GM19372 (cell line): ENCODE measurements around the gene SPDYE6.
"Not testable (repeated sequence)": the region's sequence is repeated elsewhere in the genome, so short reads cannot be mapped to it uniquely, and the experiment has no call there.

Experiments used
- ATAC-seq: cut with Tn5 transposase; IDR thresholded peaks from one replicate; pipeline ENCODE4 v1.9.1; 2021; ENCODE audit warnings: mild to moderate bottlenecking, low read depth, moderate library complexity; ENCODE audit not compliant: unreplicated experiment

Gene SPDYE6

GRCh38 chr7:102356344-102356743 lies at the start of gene SPDYE6:
Gene SPDYE6 (minus strand): TSS chr7:102356444. CDS start chr7:102356023, 421 bp downstream.
- not testable (repeated sequence) for ATAC-seq

- ATAC-seq, result not testable (repeated sequence)
Observed at GRCh38 chr7:102404862-102405188, 48.6 kb upstream of the SPDYE6 start.

DNA sequence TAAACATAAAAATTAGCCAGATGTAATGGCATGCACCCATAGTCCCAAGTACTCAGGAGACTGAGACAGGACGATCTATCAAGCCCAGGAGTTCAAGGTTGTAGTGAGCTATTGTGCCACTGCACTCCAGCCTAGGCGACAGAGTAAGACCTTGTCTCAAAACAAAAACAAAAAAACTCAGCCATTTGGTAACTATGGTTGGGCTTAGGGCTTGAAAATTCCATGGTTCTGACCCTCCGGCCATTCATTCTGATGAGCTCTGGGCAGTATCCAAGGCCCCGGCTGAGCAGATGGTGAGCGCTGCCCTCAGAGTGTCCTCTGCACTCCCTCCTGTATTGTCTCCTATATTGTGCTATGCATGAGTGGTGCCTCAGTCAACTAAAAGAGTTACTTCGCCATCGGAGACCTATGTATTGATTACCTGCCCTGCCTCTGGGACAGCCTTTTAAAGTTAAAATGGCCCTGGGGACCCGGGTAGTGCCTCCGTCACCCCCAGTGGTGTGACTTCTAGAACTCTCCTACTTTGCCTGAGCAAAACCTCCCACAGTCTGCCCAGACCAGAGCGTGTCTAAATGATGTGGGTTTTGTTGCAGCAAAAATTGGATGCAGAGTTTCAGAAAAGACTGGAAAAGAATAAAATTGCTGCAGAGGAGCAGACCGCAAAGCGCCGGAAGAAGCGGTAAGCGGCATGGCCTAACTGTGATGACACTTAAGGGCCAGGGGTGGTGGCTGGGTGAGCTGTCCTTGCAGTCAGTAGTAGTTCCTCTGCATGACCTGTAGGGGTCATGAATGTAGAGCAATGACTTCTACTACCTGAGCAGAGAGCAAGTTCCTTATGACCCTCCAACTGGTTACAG lies 48.0 kb upstream of the SPDYE6 start:
- ATAC-seq, result peak; percentile 88

- no peak for ATAC-seq
Observed at GRCh38 chr7:102403563-102403962, 47.3 kb upstream of the SPDYE6 start.

DNA sequence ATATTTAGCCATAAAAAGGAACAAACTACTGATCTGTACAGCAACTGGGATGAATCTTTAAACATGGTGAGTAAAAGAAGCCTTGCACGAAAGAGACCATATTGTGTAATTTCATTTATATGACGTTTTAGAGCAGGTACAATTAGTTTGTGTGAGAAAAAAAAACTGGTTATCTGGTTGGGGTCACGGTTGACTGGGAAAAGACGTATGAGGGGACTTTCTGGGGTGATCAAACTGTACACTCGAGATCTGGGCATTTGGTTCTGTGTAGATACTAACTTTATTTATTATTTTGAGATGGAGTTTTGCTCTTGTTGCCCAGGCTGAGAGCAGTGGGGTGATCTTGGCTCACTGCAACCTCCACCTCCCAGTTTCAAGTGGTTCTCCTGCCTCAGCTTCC lies 44.1 kb upstream of the SPDYE6 start:
- ATAC-seq, result no peak

- no peak for ATAC-seq
Observed at GRCh38 chr7:102398543-102398942, 42.3 kb upstream of the SPDYE6 start.

- ATAC-seq, result no peak
Observed at GRCh38 chr7:102396710-102397019, 40.4 kb upstream of the SPDYE6 start.

DNA sequence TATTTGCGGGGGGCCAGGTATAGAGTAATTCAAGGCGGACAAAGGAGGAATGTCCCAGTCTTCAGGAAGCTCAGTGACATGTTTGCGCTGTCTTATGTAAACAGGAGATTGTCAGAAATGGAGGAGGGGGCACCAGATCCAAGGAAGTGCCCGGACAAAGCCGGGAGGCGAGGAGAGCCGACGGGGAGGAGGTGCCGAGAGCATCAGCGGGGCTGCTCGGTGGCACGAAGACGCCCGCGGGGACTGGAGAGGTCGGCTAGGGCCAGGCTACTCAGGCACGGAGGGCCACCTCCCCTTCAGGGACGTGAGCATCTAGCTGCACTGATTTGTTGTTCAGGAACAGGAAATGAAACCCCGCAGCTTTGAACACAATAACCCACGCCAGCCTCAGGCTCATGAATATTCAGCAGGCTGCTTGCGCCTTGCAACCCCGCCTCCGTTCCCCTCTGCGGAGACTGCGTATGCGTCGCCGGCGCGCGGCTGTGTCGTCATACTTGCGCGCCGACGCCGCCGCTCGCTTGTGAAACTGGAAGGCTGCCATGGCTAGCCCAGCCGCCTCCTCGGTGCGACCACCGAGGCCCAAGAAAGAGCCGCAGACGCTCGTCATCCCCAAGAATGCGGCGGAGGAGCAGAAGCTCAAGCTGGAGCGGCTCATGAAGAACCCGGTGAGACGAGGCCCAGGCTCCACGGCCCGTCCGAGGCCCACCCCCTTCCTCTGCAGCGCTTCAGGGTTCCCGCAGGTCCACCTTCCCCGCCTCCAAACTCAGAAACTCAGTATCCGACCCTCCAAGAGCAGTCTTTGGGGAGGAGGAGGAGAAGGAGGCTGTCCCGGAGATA lies 39.8 kb upstream of the SPDYE6 start, which contains the start of gene PRKRIP1:
TSS of gene PRKRIP1 (plus strand) at position 491 of the 837 bp plus-strand sequence. CDS start at position 540, 49 bp downstream.
- ATAC-seq, result peak; percentile 99

- ATAC-seq, result no peak
Observed at GRCh38 chr7:102395592-102395872, 39.3 kb upstream of the SPDYE6 start.

GRCh38 chr7:102393467-102393866 lies 37.2 kb upstream of the SPDYE6 start:
- no peak for ATAC-seq

GRCh38 chr7:102392330-102392729 lies 36.1 kb upstream of the SPDYE6 start:
- ATAC-seq, result no peak

- no peak for ATAC-seq
Observed at GRCh38 chr7:102390697-102391484, 34.6 kb upstream of the SPDYE6 start.

- ATAC-seq, result no peak
Observed at GRCh38 chr7:102389810-102390209, 33.6 kb upstream of the SPDYE6 start.

DNA sequence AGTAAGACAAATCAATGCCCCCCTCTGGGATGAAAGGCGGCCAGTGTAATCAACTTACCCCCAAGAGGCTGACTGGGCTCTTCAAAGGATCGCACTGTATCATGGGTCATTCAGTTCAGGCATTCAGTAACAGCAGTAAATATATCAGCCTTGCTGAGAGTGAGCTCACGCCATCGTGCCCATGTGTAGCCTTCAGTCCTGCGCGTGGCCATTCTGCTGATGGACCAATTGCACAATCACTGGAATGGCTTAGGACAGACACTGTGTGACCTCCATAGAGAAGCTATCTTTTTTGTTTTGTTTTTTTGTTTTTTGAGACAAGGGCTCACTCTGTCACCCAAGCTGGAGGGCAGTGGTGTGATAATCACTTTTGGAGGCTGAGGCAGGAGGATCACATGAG lies 30.8 kb upstream of the SPDYE6 start:
- ATAC-seq, result no peak

DNA sequence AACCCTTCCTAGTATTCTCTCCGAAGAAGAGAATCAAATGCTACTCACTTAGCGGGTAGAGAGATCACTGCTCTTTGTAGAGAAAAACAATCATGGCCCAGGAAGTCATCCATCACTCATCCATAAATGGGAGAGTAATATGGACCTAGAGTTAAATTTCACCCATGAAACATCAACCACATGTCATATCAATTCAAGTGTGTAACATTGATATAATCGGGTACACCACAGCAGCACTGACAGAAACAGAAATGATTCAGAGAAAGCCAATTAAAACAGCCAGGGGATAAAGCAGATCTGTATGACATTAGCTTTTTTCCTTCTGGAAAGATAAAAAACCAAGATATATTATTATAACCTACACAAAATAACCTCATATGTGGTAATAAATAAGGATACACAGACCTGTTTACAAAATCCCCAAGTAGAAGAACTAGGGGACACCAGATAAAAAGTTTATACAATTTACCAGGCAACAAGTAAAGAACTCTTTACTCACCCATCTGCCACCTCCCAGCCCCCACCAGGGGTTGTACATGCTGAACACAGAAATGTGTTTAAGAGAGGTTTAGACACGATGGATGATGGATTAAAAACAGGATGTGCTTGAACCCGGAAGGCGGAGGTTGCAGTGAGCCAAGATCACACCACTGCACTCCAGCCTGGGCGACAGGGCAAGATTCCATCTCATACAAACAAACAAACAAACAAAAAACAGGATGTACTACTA lies 25.6 kb upstream of the SPDYE6 start:
- ATAC-seq, result not testable (repeated sequence)

- ATAC-seq, result not testable (repeated sequence)
Observed at GRCh38 chr7:102380837-102381236, 24.6 kb upstream of the SPDYE6 start.

DNA sequence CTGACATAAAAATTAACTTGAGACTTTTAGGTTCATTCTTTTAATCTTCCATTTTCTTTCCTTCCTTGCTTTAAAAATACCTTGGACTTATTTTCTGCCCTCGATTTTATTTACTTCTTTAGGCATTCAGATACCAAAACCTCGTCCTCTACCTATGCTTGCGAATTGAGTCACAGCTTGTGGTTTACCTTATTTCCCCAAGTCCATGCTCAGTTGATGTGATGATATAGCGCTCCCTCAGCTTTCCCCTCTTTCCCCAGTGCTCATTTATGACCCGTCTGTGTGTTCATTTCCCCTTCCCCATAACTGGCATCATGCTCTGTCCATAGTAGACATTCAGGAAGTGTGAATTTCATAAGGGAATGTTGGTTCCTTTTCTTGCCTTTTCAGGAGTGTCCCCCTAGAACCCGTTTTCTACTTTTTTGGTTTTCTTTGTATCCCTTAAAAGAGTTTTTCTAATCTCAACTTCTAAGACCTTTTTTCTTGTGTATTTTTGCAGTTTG lies 20.8 kb upstream of the SPDYE6 start:
- ATAC-seq, result no peak

GRCh38 chr7:102372796-102373195 lies 16.6 kb upstream of the SPDYE6 start:
- ATAC-seq, result not testable (repeated sequence)

DNA sequence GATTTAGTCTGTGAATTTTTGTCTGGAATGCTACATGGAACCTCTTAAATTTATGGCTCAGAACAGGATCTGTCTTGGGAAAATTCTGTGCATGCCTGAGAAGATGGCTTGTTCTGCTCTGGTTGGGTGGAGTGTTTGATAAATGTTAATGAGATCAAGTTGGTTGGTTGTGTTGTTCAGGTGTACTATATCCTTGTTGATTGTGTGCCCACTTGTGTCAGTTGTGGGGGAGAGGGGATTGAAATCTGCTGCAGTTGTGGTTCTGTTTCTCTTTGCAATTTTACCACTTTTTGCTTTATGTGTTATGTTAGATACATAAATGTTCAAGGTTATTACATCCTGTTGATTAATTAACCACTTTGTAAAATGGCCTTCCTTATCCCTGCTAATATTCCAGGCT lies 13.8 kb upstream of the SPDYE6 start:
- not testable (repeated sequence) for ATAC-seq

GRCh38 chr7:102365390-102365789 lies 9.1 kb upstream of the SPDYE6 start:
- ATAC-seq, result not testable (repeated sequence)
